K562 (cell line): Measurements from ENCODE around the gene NT5DC4. TPM values are rescaled to one million over a fixed set of nuclear protein-coding genes. Genes with fewer than 3 reads are reported as not detected.

Experiments used
- ARHGAP35 ChIP-seq: fragments of 450-650 bp; IDR thresholded peaks from 2 replicates; pipeline ENCODE4 v1.6.1; 2018; ENCODE audit not compliant: partially characterized antibody
- ATF7 ChIP-seq: fragments of 450-650 bp; IDR thresholded peaks from 2 replicates; pipeline ENCODE4 v1.7.1; 2014; ENCODE audit warnings: mild to moderate bottlenecking, moderate library complexity
- BCL6 ChIP-seq: fragments of 250-450 bp; sonication (Bioruptor Pico); IDR thresholded peaks from 2 replicates; pipeline ENCODE4 v1.4.0; 2020
- CEBPG ChIP-seq, 3 experiments: fragments of 200-800 bp in 1 of 3; sonication (Bioruptor generic) in 1 of 3; sonication (generic) in 1 of 3; formaldehyde crosslinking in 1 of 3; IDR thresholded peaks in 2 of 3; conservative IDR thresholded peaks in 1 of 3; 2 replicates each; pipeline versions ENCODE4 v1.6.1 to v1.8.0; 2016 to 2022; ENCODE audit warnings: missing compliant biosample characterization in 2 of 3, missing genetic modification characterization in 2 of 3, mild to moderate bottlenecking in 1 of 3, missing genetic modification reagents in 1 of 3
- FOXA3 ChIP-seq, 2 experiments: fragments of 450-650 bp in 1 of 2; sonication (generic) in 1 of 2; formaldehyde crosslinking; IDR thresholded peaks in 1 of 2; conservative IDR thresholded peaks in 1 of 2; 2 replicates each; pipeline versions ENCODE4 v1.4.0 to v1.8.0; 2020 to 2022; ENCODE audit warnings: mild to moderate bottlenecking in 2 of 2, missing genetic modification reagents in 1 of 2
- JUND ChIP-seq, 2 experiments: IDR thresholded peaks; 2 replicates in 1 of 2; 3 replicates in 1 of 2; pipeline ENCODE4 v1.6.1; 2011; ENCODE audit warnings: borderline replicate concordance in 2 of 2, low read depth in 2 of 2, low read length in 2 of 2, improper control_type of control experiment in 1 of 2, missing biosample characterization in 1 of 2, missing genetic modification characterization in 1 of 2, missing genetic modification reagents in 1 of 2
- KDM1A ChIP-seq, 2 experiments: fragments of 450-650 bp; IDR thresholded peaks; 2 replicates each; pipeline ENCODE4 v1.6.1; 2016; ENCODE audit warnings: mild to moderate bottlenecking in 2 of 2
- LARP7 ChIP-seq: fragments of 450-650 bp; IDR thresholded peaks from 2 replicates; pipeline ENCODE4 v1.6.1; 2016
- MAX ChIP-seq: sonication (generic); formaldehyde crosslinking; IDR thresholded peaks from 2 replicates; pipeline ENCODE4 v1.9.0; 2022; ENCODE audit warnings: mild to moderate bottlenecking, missing genetic modification reagents
- NEUROD1 ChIP-seq: fragments of 150-350 bp; IDR thresholded peaks from 2 replicates; pipeline ENCODE4 v1.6.1; 2014; ENCODE audit warnings: borderline replicate concordance, low read length, low read depth; ENCODE audit not compliant: partially characterized antibody
- NFE2 ChIP-seq: IDR thresholded peaks from 2 replicates; pipeline ENCODE4 v1.6.1; 2014; ENCODE audit warnings: antibody characterized with exemption, low read depth
- PHF21A ChIP-seq: fragments of 450-650 bp; IDR thresholded peaks from 2 replicates; pipeline ENCODE4 v1.6.1; 2017; ENCODE audit warnings: low read depth, borderline replicate concordance
- RB1 ChIP-seq: fragments of 450-650 bp; IDR thresholded peaks from 2 replicates; pipeline ENCODE4 v1.6.1; 2017; ENCODE audit warnings: low read depth, mild to moderate bottlenecking
- RBFOX2 ChIP-seq: fragments of 200-400 bp; formaldehyde crosslinking; IDR thresholded peaks from 2 replicates; pipeline ENCODE4 v1.6.1; 2017; ENCODE audit warnings: low read depth, mild to moderate bottlenecking, low read length, moderate library complexity
- RBM22 ChIP-seq: fragments of 200-400 bp; formaldehyde crosslinking; IDR thresholded peaks from 2 replicates; pipeline ENCODE4 v1.6.1; 2018; ENCODE audit warnings: low read length, low read depth; ENCODE audit not compliant: poor library complexity, severe bottlenecking
- SMAD4 ChIP-seq: fragments of 250-450 bp; sonication (Bioruptor Pico); conservative IDR thresholded peaks from 2 replicates; pipeline ENCODE4 v1.8.0; 2021; ENCODE audit warnings: inconsistent platforms, mild to moderate bottlenecking, moderate library complexity
- SOX6 ChIP-seq: fragments of 450-650 bp; IDR thresholded peaks from 2 replicates; pipeline ENCODE4 v1.6.1; 2014; ENCODE audit warnings: mild to moderate bottlenecking
- SP2 ChIP-seq: IDR thresholded peaks from 2 replicates; pipeline ENCODE4 v1.6.1; 2011; ENCODE audit warnings: mild to moderate bottlenecking, low read depth, low read length, moderate library complexity; ENCODE audit not compliant: poor library complexity, severe bottlenecking; ENCODE audit errors: extremely low read depth
- STAT5B ChIP-seq: fragments of 250-450 bp; sonication (Bioruptor Pico); IDR thresholded peaks from 2 replicates; pipeline ENCODE4 v1.8.0; 2021; ENCODE audit warnings: mild to moderate bottlenecking, inconsistent platforms
- THRB ChIP-seq: fragments of 450-650 bp; formaldehyde crosslinking; conservative IDR thresholded peaks from 2 replicates; pipeline ENCODE4 v1.4.0; 2022; ENCODE audit warnings: mild to moderate bottlenecking, missing genetic modification characterization
- XRCC5 ChIP-seq: fragments of 200-400 bp; formaldehyde crosslinking; IDR thresholded peaks from 2 replicates; pipeline ENCODE4 v1.6.1; 2017; ENCODE audit warnings: low read depth, mild to moderate bottlenecking, low read length
- ZKSCAN1 ChIP-seq: fragments of 150-350 bp; IDR thresholded peaks from 2 replicates; pipeline ENCODE4 v1.6.1; 2016; ENCODE audit warnings: low read depth, low read length
- ZNF140 ChIP-seq: fragments of 250-450 bp; sonication (Bioruptor Pico); IDR thresholded peaks from 2 replicates; pipeline ENCODE4 v1.8.0; 2021; ENCODE audit warnings: moderate library complexity, mild to moderate bottlenecking, inconsistent platforms
- ZNF143 ChIP-seq: sonication (generic); formaldehyde crosslinking; IDR thresholded peaks from 2 replicates; pipeline ENCODE4 v1.9.0; 2022; ENCODE audit warnings: mild to moderate bottlenecking, missing genetic modification reagents
- polyA plus RNA-seq, 8 experiments: library from polyadenylated mRNA; depleted of rRNA in 4 of 8; stranded (reverse) in 5 of 8; unstranded in 3 of 8; fragments of >200 nt; fragmentation: Nextera tagmentation in 2 of 8; fragmentation: Illumina TruSeq in 1 of 8; extraction: Ambion mirVana in 2 of 8; extraction: Trizol in 1 of 8; gene quantifications; 2 replicates each; pipeline versions ENCODE4 v1.2.1 to v1.2.3, GENCODE V29; 2011 to 2014; ENCODE audit warnings: inconsistent platforms in 1 of 8, missing spikeins in 1 of 8
- total RNA-seq, 7 experiments: library from RNA; depleted of rRNA in 6 of 7; stranded (reverse); fragments of >200 nt in 6 of 7; fragmentation: Illumina TruSeq in 2 of 7; extraction: Trizol in 2 of 7; gene quantifications; 2 replicates each; pipeline versions ENCODE4 v1.2.1 to v1.2.3, GENCODE V29; 2011 to 2021; ENCODE audit warnings: low replicate concordance in 1 of 7
- TF ChIP-seq, protein P1 (sequence below): sonication (generic); formaldehyde crosslinking; IDR thresholded peaks from 2 replicates; pipeline ENCODE4 v1.8.1; 2023; ENCODE audit warnings: mild to moderate bottlenecking, missing genetic modification reagents

The NT5DC4 gene
- total and polyA plus RNA-seq, 9 of the 15 experiments (the other 6 are each of a cell fraction or from before 2014, with no cell fraction given), result 0.44 to 6.9 (median 2.5) TPM

GRCh38 chr2:112726487-112727190, 5.8 kb downstream of the NT5DC4 start (continued):
- no peak; the same call in 1 of the 2 replicates for TF ChIP-seq ZKSCAN1
- TF ChIP-seq, protein P1, sequence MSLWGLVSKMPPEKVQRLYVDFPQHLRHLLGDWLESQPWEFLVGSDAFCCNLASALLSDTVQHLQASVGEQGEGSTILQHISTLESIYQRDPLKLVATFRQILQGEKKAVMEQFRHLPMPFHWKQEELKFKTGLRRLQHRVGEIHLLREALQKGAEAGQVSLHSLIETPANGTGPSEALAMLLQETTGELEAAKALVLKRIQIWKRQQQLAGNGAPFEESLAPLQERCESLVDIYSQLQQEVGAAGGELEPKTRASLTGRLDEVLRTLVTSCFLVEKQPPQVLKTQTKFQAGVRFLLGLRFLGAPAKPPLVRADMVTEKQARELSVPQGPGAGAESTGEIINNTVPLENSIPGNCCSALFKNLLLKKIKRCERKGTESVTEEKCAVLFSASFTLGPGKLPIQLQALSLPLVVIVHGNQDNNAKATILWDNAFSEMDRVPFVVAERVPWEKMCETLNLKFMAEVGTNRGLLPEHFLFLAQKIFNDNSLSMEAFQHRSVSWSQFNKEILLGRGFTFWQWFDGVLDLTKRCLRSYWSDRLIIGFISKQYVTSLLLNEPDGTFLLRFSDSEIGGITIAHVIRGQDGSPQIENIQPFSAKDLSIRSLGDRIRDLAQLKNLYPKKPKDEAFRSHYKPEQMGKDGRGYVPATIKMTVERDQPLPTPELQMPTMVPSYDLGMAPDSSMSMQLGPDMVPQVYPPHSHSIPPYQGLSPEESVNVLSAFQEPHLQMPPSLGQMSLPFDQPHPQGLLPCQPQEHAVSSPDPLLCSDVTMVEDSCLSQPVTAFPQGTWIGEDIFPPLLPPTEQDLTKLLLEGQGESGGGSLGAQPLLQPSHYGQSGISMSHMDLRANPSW, result no peak
- no peak for TF ChIP-seq SP2
- TF ChIP-seq CEBPG (CRISPR knock-in tag; IDR thresholded peaks at IDR 0.05), result no peak
- TF ChIP-seq CEBPG (tag; conservative IDR thresholded peaks at IDR 0.05 in 1 of 2, IDR thresholded peaks at IDR 0.05 in 1 of 2), result no peak
- TF ChIP-seq ZNF140 (CRISPR knock-in tag), result no peak
- TF ChIP-seq ZNF143 (CRISPR knock-in tag), result no peak
- TF ChIP-seq NEUROD1, result peak; percentile 58
- no peak for TF ChIP-seq LARP7
- no peak for TF ChIP-seq NFE2
- TF ChIP-seq JUND (IDR thresholded peaks at IDR 0.05; ENCODE audit: borderline replicate concordance, low read depth, low read length), result peak; percentile 49; the same call in 1 of the 2 replicates
- TF ChIP-seq JUND (tag; IDR thresholded peaks at IDR 0.05; ENCODE audit: borderline replicate concordance, low read depth, low read length), result peak; percentile 41; the same call in 1 of the 3 replicates
- peak; percentile 93; the same call in 1 of the 2 replicates for TF ChIP-seq XRCC5
- TF ChIP-seq RB1, result peak; percentile 72; the same call in 1 of the 2 replicates
- TF ChIP-seq MAX, result 0 out of 2 replicates have a peak, but pooled peaks have one; percentile 13
- TF ChIP-seq SMAD4 (CRISPR knock-in tag), result 0 out of 2 replicates have a peak, but pooled peaks have one; percentile 14
- TF ChIP-seq FOXA3 (CRISPR knock-in tag; conservative IDR thresholded peaks at IDR 0.05 in 1 of 2, IDR thresholded peaks at IDR 0.05 in 1 of 2), result no peak
- TF ChIP-seq THRB (CRISPR knock-in tag), result no peak
- no peak for TF ChIP-seq KDM1A (IDR thresholded peaks at IDR 0.05)
- TF ChIP-seq ATF7, result peak; percentile 36; the same call in 1 of the 2 replicates
- no peak for TF ChIP-seq RBM22
- no peak for TF ChIP-seq BCL6 (CRISPR knock-in tag)
- no peak for TF ChIP-seq STAT5B (CRISPR knock-in tag)
- peak; percentile 46 for TF ChIP-seq SOX6
- no peak for TF ChIP-seq ARHGAP35
- peak; percentile 48 for TF ChIP-seq RBFOX2
- no peak for TF ChIP-seq PHF21A
